ENCODE results near the gene AQP2.

AQP2 gene

DNA sequence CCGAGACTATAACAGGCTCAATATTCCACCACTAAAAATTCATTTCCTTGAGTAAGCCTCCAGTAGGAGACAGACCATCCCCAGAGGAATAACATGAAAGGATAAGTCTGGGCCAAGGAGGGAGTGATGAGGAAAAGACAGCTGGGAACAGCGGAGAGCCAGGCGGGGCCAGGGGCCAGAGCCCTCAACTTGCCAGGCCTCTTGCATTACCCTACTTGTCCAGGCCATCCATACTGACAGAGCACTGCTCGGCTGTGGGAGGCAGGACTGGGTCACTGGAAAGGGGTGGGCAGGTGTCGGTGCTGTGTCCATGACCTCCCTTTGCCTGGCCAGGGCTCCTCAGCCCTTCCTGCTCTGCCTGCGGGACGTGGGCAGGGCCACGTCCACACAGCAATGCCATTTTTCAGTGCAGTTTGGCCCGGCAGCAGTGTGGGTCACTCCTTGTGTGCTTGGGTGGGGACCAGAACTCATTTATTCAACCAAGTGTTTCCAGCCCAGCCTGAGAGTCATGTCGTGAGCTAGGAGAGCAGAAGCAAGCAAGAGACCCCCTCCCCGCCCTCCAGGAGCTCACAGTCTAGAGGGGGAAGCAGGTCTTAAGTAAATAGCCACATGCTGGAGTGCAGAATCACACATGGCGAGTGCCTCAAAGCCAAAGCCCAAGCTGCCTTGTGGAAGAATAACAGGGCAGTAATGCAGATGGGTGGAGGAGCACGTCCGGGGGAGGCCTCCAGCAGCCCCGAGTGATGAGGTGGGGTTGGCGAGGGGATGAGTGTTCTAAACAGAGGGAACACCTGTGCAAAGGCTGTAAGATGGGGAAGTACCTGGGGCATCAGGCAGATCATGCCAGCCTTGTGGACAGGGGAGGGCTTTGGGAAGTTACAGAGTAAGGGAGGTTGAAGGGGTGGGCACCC, 37.9 kb upstream of the AQP2 start:
- CTCF ChIA-PET, result interaction anchor here (1.5 kb wide), 1 partner anchor 33 kb away, joined by 9 read pairs; no protein-coding TSS in a partner anchor
- no peaks in the 10 kb centered on the region for H3K9me3 ChIP-seq (ENCODE audit: control insufficient read depth, insufficient read depth, low read depth, low read length)
- TF ChIP-seq ZBTB17 (tag by site-specific recombination; IDR thresholded peaks at IDR 0.05) (no peak), HOXC10 (CRISPR knock-in tag; IDR thresholded peaks at IDR 0.05) (no peak), TCF7L2 (IDR thresholded peaks at IDR 0.05; ENCODE audit: borderline replicate concordance, low read depth, low read length) (no peak), KLF7 (tag by site-specific recombination; IDR thresholded peaks at IDR 0.05; ENCODE audit: borderline replicate concordance) (no peak), ZNF175 (tag by site-specific recombination; IDR thresholded peaks at IDR 0.05) (no peak), ZNF776 (tag by site-specific recombination; IDR thresholded peaks at IDR 0.05; ENCODE audit: borderline replicate concordance) (no peak), ZNF658 (tag by site-specific recombination; IDR thresholded peaks at IDR 0.05) (no peak), ZNF155 (tag by site-specific recombination; IDR thresholded peaks at IDR 0.05) (no peak)
- TF ChIP-seq, protein P1, sequence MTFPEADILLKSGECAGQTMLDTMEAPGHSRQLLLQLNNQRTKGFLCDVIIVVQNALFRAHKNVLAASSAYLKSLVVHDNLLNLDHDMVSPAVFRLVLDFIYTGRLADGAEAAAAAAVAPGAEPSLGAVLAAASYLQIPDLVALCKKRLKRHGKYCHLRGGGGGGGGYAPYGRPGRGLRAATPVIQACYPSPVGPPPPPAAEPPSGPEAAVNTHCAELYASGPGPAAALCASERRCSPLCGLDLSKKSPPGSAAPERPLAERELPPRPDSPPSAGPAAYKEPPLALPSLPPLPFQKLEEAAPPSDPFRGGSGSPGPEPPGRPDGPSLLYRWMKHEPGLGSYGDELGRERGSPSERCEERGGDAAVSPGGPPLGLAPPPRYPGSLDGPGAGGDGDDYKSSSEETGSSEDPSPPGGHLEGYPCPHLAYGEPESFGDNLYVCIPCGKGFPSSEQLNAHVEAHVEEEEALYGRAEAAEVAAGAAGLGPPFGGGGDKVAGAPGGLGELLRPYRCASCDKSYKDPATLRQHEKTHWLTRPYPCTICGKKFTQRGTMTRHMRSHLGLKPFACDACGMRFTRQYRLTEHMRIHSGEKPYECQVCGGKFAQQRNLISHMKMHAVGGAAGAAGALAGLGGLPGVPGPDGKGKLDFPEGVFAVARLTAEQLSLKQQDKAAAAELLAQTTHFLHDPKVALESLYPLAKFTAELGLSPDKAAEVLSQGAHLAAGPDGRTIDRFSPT (tag by site-specific recombination; IDR thresholded peaks at IDR 0.05), result no peak
- TF ChIP-seq, protein P2, sequence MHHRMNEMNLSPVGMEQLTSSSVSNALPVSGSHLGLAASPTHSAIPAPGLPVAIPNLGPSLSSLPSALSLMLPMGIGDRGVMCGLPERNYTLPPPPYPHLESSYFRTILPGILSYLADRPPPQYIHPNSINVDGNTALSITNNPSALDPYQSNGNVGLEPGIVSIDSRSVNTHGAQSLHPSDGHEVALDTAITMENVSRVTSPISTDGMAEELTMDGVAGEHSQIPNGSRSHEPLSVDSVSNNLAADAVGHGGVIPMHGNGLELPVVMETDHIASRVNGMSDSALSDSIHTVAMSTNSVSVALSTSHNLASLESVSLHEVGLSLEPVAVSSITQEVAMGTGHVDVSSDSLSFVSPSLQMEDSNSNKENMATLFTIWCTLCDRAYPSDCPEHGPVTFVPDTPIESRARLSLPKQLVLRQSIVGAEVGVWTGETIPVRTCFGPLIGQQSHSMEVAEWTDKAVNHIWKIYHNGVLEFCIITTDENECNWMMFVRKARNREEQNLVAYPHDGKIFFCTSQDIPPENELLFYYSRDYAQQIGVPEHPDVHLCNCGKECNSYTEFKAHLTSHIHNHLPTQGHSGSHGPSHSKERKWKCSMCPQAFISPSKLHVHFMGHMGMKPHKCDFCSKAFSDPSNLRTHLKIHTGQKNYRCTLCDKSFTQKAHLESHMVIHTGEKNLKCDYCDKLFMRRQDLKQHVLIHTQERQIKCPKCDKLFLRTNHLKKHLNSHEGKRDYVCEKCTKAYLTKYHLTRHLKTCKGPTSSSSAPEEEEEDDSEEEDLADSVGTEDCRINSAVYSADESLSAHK (tag by site-specific recombination; IDR thresholded peaks at IDR 0.05), result no peak
- no peak overlapping the region for H3K4me3 ChIP-seq (ENCODE audit: low read depth, low read length)
- no peaks in the 10 kb centered on the region for H3K36me3 ChIP-seq (ENCODE audit: control insufficient read depth in 2 of 2, insufficient read depth in 1 of 2, low read length in 2 of 2)
- POLR2A ChIA-PET, result no interaction called here
- no peak overlapping the region for H3K27ac ChIP-seq (ENCODE audit: extremely low read depth, low read depth, low read length)
- peaks cover 15% of the 10 kb centered on the region for H3K4me1 ChIP-seq (ENCODE audit: control insufficient read depth, insufficient read depth, low read length)

DNA sequence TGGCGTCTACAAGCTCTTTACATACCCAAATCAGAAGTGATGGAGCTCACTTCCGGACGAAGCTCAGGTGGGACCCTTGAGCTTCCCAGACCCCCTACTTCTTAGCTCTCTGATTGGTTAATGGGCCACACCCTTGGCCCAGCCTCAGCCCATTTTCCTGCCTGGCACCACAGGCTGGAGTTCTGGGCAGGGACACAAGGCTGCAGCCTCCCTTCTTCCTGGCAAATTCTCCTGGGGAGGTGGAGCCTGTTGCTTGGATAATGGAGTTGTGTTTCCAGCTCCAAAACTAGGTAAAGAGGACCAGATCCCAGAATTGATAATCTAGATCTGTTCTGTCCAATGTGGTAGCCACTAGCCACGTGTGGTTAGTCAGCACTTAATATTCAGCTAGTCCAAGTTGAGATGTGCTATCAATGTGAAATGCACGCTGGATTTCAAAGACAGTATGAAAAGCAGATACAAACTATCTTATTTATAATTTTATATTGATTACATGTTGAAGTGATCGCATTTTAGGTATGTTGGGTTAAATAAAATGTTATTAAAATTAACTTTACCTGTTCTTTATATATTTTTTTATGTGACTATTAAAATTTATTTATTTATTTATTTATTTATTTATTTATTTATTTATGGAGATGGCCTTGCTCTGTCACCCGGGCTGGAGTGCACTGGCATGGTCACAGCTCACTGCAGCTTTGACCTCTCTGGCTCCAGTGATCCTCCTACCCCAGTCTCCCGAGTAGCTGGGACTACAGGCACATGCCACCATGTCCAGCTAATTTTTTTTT, 34.2 kb upstream of the AQP2 start:
- Histone ChIP-seq H3K9me3 (ENCODE audit: control insufficient read depth, insufficient read depth, low read depth, low read length) (no peaks in the 10 kb centered on the region), H3K4me1 (ENCODE audit: control insufficient read depth, insufficient read depth, low read length) (peaks cover 10% of the 10 kb centered on the region), H3K4me3 (ENCODE audit: low read depth, low read length) (no peak overlapping the region), H3K36me3 (ENCODE audit: control insufficient read depth in 2 of 2, insufficient read depth in 1 of 2, low read length in 2 of 2) (no peaks in the 10 kb centered on the region), H3K27ac (ENCODE audit: extremely low read depth, low read depth, low read length) (no peak overlapping the region)
- POLR2A ChIA-PET, result no interaction called here
- CTCF ChIA-PET, result interaction anchor here (0.6 to 3.5 kb wide), 7 partner anchors 16 to 400 kb away, joined by 3 to 15 read pairs (median 3); no protein-coding TSS in a partner anchor
- TF ChIP-seq, protein P3, sequence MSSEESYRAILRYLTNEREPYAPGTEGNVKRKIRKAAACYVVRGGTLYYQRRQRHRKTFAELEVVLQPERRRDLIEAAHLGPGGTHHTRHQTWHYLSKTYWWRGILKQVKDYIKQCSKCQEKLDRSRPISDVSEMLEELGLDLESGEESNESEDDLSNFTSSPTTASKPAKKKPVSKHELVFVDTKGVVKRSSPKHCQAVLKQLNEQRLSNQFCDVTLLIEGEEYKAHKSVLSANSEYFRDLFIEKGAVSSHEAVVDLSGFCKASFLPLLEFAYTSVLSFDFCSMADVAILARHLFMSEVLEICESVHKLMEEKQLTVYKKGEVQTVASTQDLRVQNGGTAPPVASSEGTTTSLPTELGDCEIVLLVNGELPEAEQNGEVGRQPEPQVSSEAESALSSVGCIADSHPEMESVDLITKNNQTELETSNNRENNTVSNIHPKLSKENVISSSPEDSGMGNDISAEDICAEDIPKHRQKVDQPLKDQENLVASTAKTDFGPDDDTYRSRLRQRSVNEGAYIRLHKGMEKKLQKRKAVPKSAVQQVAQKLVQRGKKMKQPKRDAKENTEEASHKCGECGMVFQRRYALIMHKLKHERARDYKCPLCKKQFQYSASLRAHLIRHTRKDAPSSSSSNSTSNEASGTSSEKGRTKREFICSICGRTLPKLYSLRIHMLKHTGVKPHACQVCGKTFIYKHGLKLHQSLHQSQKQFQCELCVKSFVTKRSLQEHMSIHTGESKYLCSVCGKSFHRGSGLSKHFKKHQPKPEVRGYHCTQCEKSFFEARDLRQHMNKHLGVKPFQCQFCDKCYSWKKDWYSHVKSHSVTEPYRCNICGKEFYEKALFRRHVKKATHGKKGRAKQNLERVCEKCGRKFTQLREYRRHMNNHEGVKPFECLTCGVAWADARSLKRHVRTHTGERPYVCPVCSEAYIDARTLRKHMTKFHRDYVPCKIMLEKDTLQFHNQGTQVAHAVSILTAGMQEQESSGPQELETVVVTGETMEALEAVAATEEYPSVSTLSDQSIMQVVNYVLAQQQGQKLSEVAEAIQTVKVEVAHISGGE (tag by site-specific recombination; conservative IDR thresholded peaks at IDR 0.05; ENCODE audit: low read depth), result peak; percentile 68
- TF ChIP-seq ZNF654 (tag by site-specific recombination; IDR thresholded peaks at IDR 0.05; ENCODE audit: low read depth), result peak; percentile 36
- TF ChIP-seq BCL6B (tag by site-specific recombination; IDR thresholded peaks at IDR 0.05), result no peak
- 0 out of 2 replicates have a peak, but pooled peaks have one; percentile 34 for TF ChIP-seq ZNF501 (tag by site-specific recombination; IDR thresholded peaks at IDR 0.05)
- TF ChIP-seq ZNF530 (tag by site-specific recombination; IDR thresholded peaks at IDR 0.05; ENCODE audit: low read depth), result no peak
- 0 out of 2 replicates have a peak, but pooled peaks have one; percentile 44 for TF ChIP-seq ZNF791 (tag by site-specific recombination; IDR thresholded peaks at IDR 0.05)
- peak; percentile 74 for TF ChIP-seq ZNF623 (tag by site-specific recombination; IDR thresholded peaks at IDR 0.05)
- peak; percentile 83 for TF ChIP-seq ZNF426 (tag by site-specific recombination; IDR thresholded peaks at IDR 0.05)
- no peak for TF ChIP-seq ZIC2 (tag by site-specific recombination; IDR thresholded peaks at IDR 0.05)
- no peak for TF ChIP-seq ZNF670 (tag by site-specific recombination; IDR thresholded peaks at IDR 0.05; ENCODE audit: low read depth)
- peak; percentile 81 for TF ChIP-seq ZNF558 (tag by site-specific recombination; IDR thresholded peaks at IDR 0.05)
- no peak for TF ChIP-seq ZNF175 (tag by site-specific recombination; IDR thresholded peaks at IDR 0.05)
